Osteoblast (primary cell): Measurements from ENCODE around the gene CPED1. TPM values are rescaled to one million over a fixed set of nuclear protein-coding genes. Genes with fewer than 3 reads are reported as not detected.

Experiments
- DNase-seq: peaks from one replicate; pipeline ENCODE4 v3.0.0; 2011; ENCODE audit warnings: low spot score, mixed read lengths; ENCODE audit not compliant: insufficient read length; ENCODE audit errors: missing footprints
- H2AFZ ChIP-seq: 2 replicates; pipeline ENCODE4 v1.6.0; 2011; ENCODE audit warnings: mild to moderate bottlenecking, low read length
- H3K27ac ChIP-seq: 2 replicates; pipeline ENCODE4 v1.5.1; 2011; ENCODE audit warnings: mild to moderate bottlenecking, low read depth, low read length, moderate library complexity
- H3K27me3 ChIP-seq: 2 replicates; pipeline ENCODE4 v1.6.0; 2012; ENCODE audit warnings: mild to moderate bottlenecking, control low read depth, inconsistent platforms, low read length, moderate library complexity; ENCODE audit not compliant: insufficient read depth
- H3K36me3 ChIP-seq: 2 replicates; pipeline ENCODE4 v1.5.1; 2011; ENCODE audit warnings: mild to moderate bottlenecking, low read length, control low read depth, moderate library complexity; ENCODE audit not compliant: insufficient read depth
- H3K4me1 ChIP-seq: 2 replicates; pipeline ENCODE4 v1.5.1; 2011; ENCODE audit warnings: mild to moderate bottlenecking, low read length, control low read depth, moderate library complexity; ENCODE audit not compliant: insufficient read depth
- H3K4me2 ChIP-seq: 2 replicates; pipeline ENCODE4 v1.6.0; 2011; ENCODE audit warnings: mild to moderate bottlenecking, low read length; ENCODE audit not compliant: insufficient read depth
- H3K4me3 ChIP-seq: fragments of 200-600 bp; sonication (generic); 3 replicates; pipeline ENCODE4 v1.5.1; 2012; ENCODE audit warnings: mild to moderate bottlenecking, low read length, inconsistent platforms; ENCODE audit not compliant: insufficient read depth
- H3K79me2 ChIP-seq: 2 replicates; pipeline ENCODE4 v1.6.0; 2012; ENCODE audit warnings: mild to moderate bottlenecking, low read length, control low read depth, inconsistent platforms; ENCODE audit not compliant: insufficient read depth
- H3K9me3 ChIP-seq: 2 replicates; pipeline ENCODE4 v1.5.1; 2011; ENCODE audit warnings: low read depth, low read length, control low read depth
- H4K20me1 ChIP-seq: 2 replicates; pipeline ENCODE4 v1.6.0; 2012; ENCODE audit warnings: mild to moderate bottlenecking, low read length, control low read depth; ENCODE audit not compliant: insufficient read depth
- CTCF ChIP-seq: IDR thresholded peaks from 2 replicates; pipeline ENCODE4 v1.5.1; 2011; ENCODE audit warnings: mild to moderate bottlenecking, low read depth, low read length, moderate library complexity; ENCODE audit errors: extremely low read depth
- total RNA-seq: library from RNA; depleted of rRNA; stranded (reverse); fragments of >200 nt; gene quantifications from 2 replicates; pipeline ENCODE4 v1.2.3, GENCODE V29; 2012

The CPED1 gene
- total RNA-seq, 1 donor, result 30.8 TPM

GRCh38 chr7:121300685-121301420 lies 312.3 kb downstream of the CPED1 start:
- Histone ChIP-seq H3K27me3 (no peaks in the 10 kb centered on the region), H3K9me3 (no peaks in the 10 kb centered on the region), H4K20me1 (no peaks in the 10 kb centered on the region), H2AFZ (no peak overlapping the region), H3K27ac (peak overlapping the region; percentile 93), H3K36me3 (no peaks in the 10 kb centered on the region), H3K4me3 (no peak overlapping the region), H3K4me1 (peaks cover 52% of the 10 kb centered on the region), H3K4me2 (no peak overlapping the region), H3K79me2 (no peaks in the 10 kb centered on the region)
- DNase-seq, result no peak
- TF ChIP-seq CTCF, result no peak

GRCh38 chr7:121301446-121302213 lies 313.1 kb downstream of the CPED1 start:
- peak; percentile 11 for DNase-seq
- TF ChIP-seq CTCF, result no peak
- no peaks in the 10 kb centered on the region for H3K36me3 ChIP-seq
- no peaks in the 10 kb centered on the region for H4K20me1 ChIP-seq
- no peaks in the 10 kb centered on the region for H3K9me3 ChIP-seq
- peak overlapping the region; percentile 93 for H3K27ac ChIP-seq
- peak overlapping the region; percentile 11 for H2AFZ ChIP-seq
- peak overlapping the region; percentile 30 for H3K4me2 ChIP-seq
- H3K4me1 ChIP-seq, result peaks cover 55% of the 10 kb centered on the region
- no peak overlapping the region for H3K4me3 ChIP-seq
- H3K27me3 ChIP-seq, result no peaks in the 10 kb centered on the region
- H3K79me2 ChIP-seq, result no peaks in the 10 kb centered on the region

- peak overlapping the region; percentile 11 for H2AFZ ChIP-seq
Measured at GRCh38 chr7:121302214-121302745, 313.8 kb downstream of the CPED1 start.

More at GRCh38 chr7:121302214-121302745, 313.8 kb downstream of the CPED1 start:
- TF ChIP-seq CTCF, result no peak
- DNase-seq, result peak; percentile 74
- Histone ChIP-seq H4K20me1 (no peaks in the 10 kb centered on the region), H3K27me3 (no peaks in the 10 kb centered on the region), H3K4me2 (peak overlapping the region; percentile 30), H3K4me3 (no peak overlapping the region), H3K4me1 (peaks cover 57% of the 10 kb centered on the region), H3K79me2 (no peaks in the 10 kb centered on the region), H3K36me3 (no peaks in the 10 kb centered on the region), H3K9me3 (no peaks in the 10 kb centered on the region), H3K27ac (peak overlapping the region; percentile 93)
